Fibroblast of pulmonary artery (primary cell): ENCODE measurements around the gene UNC5A.

ENCODE experiments used
- DNase-seq: peaks from one replicate; pipeline ENCODE4 v3.0.0-alpha.2; 2010; ENCODE audit warnings: low read depth
- H3K4me3 ChIP-seq: replicated peaks from 2 replicates; pipeline ENCODE4 v1.5.1; 2011; ENCODE audit warnings: low read depth, mild to moderate bottlenecking, control low read depth, low read length, moderate library complexity
- CTCF ChIP-seq: IDR thresholded peaks from 2 replicates; pipeline ENCODE4 v1.5.1; 2011; ENCODE audit warnings: mild to moderate bottlenecking, control low read depth, low read length, inconsistent platforms; ENCODE audit errors: missing control alignments

UNC5A gene

DNA sequence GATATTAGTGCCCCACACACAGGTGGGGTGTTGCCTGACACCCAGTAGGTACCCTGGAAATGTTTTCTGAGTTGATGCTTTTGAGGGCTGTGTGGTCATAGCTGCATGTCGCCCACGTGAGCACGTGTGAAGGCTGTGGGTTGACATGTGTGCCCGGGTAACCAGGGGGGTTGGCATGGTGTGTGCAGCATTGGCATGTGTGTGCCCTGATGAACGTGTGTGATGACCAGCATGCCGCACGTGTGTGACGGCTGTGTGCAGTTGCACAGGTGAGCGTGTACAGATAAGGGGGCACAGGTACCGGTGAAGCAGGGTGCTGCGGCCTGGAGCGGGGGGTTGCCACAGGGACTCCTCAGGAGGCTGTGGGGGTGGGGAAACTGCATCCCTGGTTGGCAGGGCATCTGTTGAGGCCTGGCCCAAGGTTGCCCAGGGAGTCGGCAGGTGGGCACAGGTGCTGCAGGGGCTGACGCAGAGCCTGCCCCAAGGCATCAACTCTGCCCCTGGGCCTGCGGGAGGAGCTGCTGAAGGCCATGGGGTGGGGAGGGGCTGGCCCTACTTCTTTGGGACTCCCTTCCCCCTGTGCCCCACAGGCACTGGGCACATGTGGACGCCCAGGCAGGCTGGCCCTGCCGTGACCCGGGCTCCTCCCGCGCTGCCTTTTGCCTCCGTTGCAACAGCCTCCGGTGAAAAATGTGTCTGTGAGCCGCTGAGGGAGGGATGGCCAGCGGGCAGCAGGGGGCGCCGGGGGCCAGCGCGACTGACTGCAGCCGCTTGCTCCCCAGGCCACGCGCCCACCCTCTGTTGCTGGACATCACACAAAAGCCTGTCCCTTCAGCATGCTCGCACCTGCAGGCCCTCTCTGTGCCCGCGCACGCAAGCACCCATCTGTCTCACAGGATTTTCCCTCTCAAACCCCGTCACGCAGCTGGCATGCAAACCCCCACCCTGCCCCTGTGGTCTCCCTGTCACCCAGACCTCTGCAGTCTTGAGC, 2.2 kb downstream of the UNC5A start:
- peak; percentile 27 for DNase-seq
- no peak overlapping the region for H3K4me3 ChIP-seq
- TF ChIP-seq CTCF: peak; percentile 49

DNA sequence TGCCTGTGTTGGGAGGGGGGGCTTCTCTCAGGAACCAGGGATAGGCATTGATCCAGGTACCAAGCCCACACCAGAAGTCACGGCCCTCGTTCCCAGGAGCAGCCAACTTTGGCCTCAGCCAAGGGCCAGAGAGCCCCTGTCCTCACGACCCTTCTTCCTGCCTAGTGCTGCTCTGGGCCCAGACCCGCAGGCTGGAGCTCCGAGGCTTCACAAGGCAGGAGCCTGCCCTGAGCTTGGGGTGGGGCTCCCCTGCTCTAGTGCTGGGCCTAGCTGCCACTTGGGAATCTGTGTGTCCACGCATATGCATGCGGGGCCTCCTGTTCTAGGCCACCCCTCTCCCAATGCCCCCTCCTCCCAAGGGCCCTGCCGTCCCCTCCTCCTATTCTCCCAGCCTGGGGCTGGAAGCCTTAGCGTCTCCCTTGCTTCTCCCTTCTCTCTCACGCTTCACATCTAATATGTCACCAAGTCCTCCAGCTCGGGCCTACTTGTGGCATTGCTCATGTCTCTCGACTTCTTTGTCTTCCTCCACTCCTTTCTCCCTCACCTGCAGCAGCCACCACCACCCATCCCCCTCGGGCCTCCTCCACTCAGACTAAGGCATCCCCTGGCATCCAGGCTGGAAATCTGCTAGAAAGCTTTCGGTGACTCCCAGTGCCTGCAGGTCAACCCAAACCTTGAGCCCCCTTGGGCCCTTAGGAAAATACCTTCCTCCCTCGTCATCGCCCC, 3.4 kb downstream of the UNC5A start:
- H3K4me3 ChIP-seq: no peak overlapping the region
- no peak for DNase-seq
- TF ChIP-seq CTCF: no peak

- DNase-seq: no peak
- H3K4me3 ChIP-seq: no peak overlapping the region
- no peak for TF ChIP-seq CTCF
Observed at GRCh38 chr5:176814313-176814685, 3.9 kb downstream of the UNC5A start.

DNA sequence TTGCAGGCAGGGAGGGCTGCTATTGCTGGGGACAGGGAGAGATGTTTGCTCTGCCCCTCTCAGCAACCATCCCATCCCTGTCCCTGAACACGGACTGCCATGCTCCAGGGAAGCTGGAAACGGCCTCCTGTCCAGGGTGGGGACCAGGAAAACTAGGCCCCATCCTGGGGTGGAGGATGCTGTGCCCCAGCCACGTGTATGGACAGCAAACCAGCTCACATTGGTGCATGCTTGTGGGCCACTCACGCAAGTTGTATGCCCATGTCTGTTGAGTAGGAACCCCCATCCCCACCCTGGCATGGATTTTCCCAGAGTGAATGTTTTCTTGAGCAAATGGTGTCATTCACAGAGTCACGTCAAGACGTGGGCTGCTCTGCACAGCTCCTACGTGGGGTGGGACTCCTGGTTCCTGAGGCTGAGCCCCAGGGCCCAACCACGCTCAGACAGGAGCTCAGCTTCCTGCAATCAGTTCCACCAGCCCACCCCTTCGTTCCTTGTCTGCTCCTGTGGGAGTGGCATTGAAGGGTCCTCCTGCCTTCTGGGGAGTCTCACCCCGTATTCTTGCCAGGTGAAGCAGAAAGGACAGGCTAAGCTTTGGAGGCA, 4.6 kb downstream of the UNC5A start:
- H3K4me3 ChIP-seq: no peak overlapping the region
- DNase-seq: no peak
- TF ChIP-seq CTCF: no peak

- no peak overlapping the region for H3K4me3 ChIP-seq
- TF ChIP-seq CTCF: no peak
- DNase-seq: no peak
Observed at GRCh38 chr5:176816043-176816745, 5.8 kb downstream of the UNC5A start.

GRCh38 chr5:176816791-176817347, 6.5 kb downstream of the UNC5A start:
- no peak overlapping the region for H3K4me3 ChIP-seq

More at GRCh38 chr5:176816791-176817347, 6.5 kb downstream of the UNC5A start:
- no peak for TF ChIP-seq CTCF
- no peak for DNase-seq
